Measurements from ENCODE around the gene EVI5L. TPM values are rescaled to one million over a fixed set of nuclear protein-coding genes. Genes with fewer than 3 reads are reported as not detected.

Gene EVI5L
- total and polyA plus RNA-seq, 2 of the 8 experiments (the other 6 are each of a cell fraction or from before 2014, with no cell fraction given) = 7.2 to 11.0 TPM

- H3K4ac ChIP-seq (replicated peaks; ENCODE audit: insufficient read length, low read depth, low read length) = no peak overlapping the region
- 94% methylated on average over 25 of the region's 39 CpGs; no CpG with 5 or more reads in 1 of the 2 experiments for WGBS, 2 experiments (ENCODE audit: extremely low coverage in 1 of 2, insufficient coverage in 1 of 2, insufficient read length in 1 of 2, insufficient replicate concordance in 2 of 2, low coverage in 1 of 2, low lambda C conversion rate in 2 of 2, missing lambda C conversion rate in 1 of 2)
- H4K20me1 ChIP-seq (replicated peaks in 1 of 2; ENCODE audit: control insufficient read depth in 1 of 2, insufficient read depth in 2 of 2, low read length in 2 of 2) = peaks cover 5 to 17% of the 10 kb centered on the region in 2 experiments
- no peak overlapping the region for H3K4me2 ChIP-seq (ENCODE audit: insufficient read depth in 1 of 2, low read depth in 2 of 2, low read length in 2 of 2)
- no peak overlapping the region for H3K14ac ChIP-seq (ENCODE audit: insufficient read length)
- no peak overlapping the region for H3K18ac ChIP-seq (ENCODE audit: extremely low read depth, low read length)
- ChIA-PET POLR2A (ENCODE audit: partially characterized antibody) (interaction anchor here (1.4 to 2.3 kb wide), 4 partner anchors 9 to 44 kb away, joined by 3 to 8 read pairs (median 6); partner anchors contain the start of gene MAP2K7), CTCF (ENCODE audit: partially characterized antibody) (interaction anchor here (1.2 to 2.3 kb wide), 6 partner anchors 11 to 55 kb away, joined by 3 to 9 read pairs (median 3); no protein-coding TSS in a partner anchor)
- no peak overlapping the region for H2AFZ ChIP-seq (ENCODE audit: low read length)
- H3K4me3 ChIP-seq (ENCODE audit: extremely low read depth in 1 of 4, insufficient read depth in 2 of 4, low read depth in 3 of 4, low read length in 4 of 4) = no peak overlapping the region
- peaks cover 17 to 35% (median 29%) of the 10 kb centered on the region in 4 experiments; a peak in 6 of 7 replicates for H3K27me3 ChIP-seq (replicated peaks in 1 of 4; ENCODE audit: control insufficient read depth in 3 of 4, extremely low read depth in 1 of 4, insufficient read depth in 3 of 4, low read length in 3 of 4)
- H3K79me1 ChIP-seq (ENCODE audit: low read depth, low read length) = 0 out of 2 replicates have a peak, but pooled peaks cover 2% of the 10 kb centered on the region
- peaks cover 12% of the 10 kb centered on the region; the same call in 1 of the 2 replicates for H3K23me2 ChIP-seq (ENCODE audit: low read depth, low read length)
- no peak overlapping the region for H3K27ac ChIP-seq (ENCODE audit: low read depth, low read length)
- DNase-seq (ENCODE audit: low read depth in 1 of 2, low spot score in 2 of 2) (no peak), FAIRE-seq (no peak)
- H2AK5ac ChIP-seq (ENCODE audit: low read depth, low read length) = no peak overlapping the region
- H3K23ac ChIP-seq (ENCODE audit: insufficient read length) = no peak overlapping the region
- H3K9me3 ChIP-seq (ENCODE audit: insufficient read depth in 2 of 2, low read depth in 1 of 2, low read length in 1 of 2) = no peaks in the 10 kb centered on the region
- H4K91ac ChIP-seq (replicated peaks; ENCODE audit: insufficient read length, low read length) = no peak overlapping the region
- H2BK5ac ChIP-seq (ENCODE audit: low read depth, low read length) = no peak overlapping the region
- H2BK15ac ChIP-seq (ENCODE audit: low read length) = no peak overlapping the region
- H3K36me3 ChIP-seq (ENCODE audit: control insufficient read depth in 2 of 4, insufficient read depth in 4 of 4, low read length in 3 of 4) = peaks cover 5 to 30% (median 16%) of the 10 kb centered on the region in 4 experiments; a peak in 4 of 8 replicates
- H3K79me2 ChIP-seq (ENCODE audit: control insufficient read depth in 1 of 2, insufficient read depth in 2 of 2, low read length in 2 of 2) = no peaks in the 10 kb centered on the region
- H2BK120ac ChIP-seq (replicated peaks; ENCODE audit: low read depth, low read length) = no peak overlapping the region
- no peak overlapping the region for H3K56ac ChIP-seq (replicated peaks; ENCODE audit: insufficient read length, low read depth, low read length)
- H4K5ac ChIP-seq (ENCODE audit: insufficient read length, low read depth, low read length) = no peak overlapping the region
- H3K4me1 ChIP-seq (replicated peaks in 1 of 4; ENCODE audit: control insufficient read depth in 3 of 4, insufficient read depth in 4 of 4, low read length in 3 of 4) = peaks cover 0 to 8% (median 6%) of the 10 kb centered on the region in 4 experiments; a peak in 5 of 7 replicates
- no peak overlapping the region for H2BK12ac ChIP-seq (ENCODE audit: low read depth, low read length)
- H3K9ac ChIP-seq (replicated peaks in 1 of 4; ENCODE audit: extremely low read depth in 1 of 4, low read depth in 3 of 4, low read length in 3 of 4) = no peak overlapping the region; a peak in 1 of 7 replicates
- H4K8ac ChIP-seq (ENCODE audit: extremely low read depth, insufficient read depth, low read length) = peak overlapping the region; percentile 51; the same call in 1 of the 2 replicates
- H2BK20ac ChIP-seq (ENCODE audit: low read length) = no peak overlapping the region
- TF ChIP-seq CEBPB (IDR thresholded peaks at IDR 0.05; ENCODE audit: low read depth, low read length) (no peak), KDM5A (IDR thresholded peaks at IDR 0.05; ENCODE audit: low read length) (no peak), SAP30 (IDR thresholded peaks at IDR 0.05; ENCODE audit: insufficient read depth, insufficient replicate concordance, low read length) (no peak), SP1 (IDR thresholded peaks at IDR 0.05; ENCODE audit: low read depth, low read length) (no peak), GABPA (IDR thresholded peaks at IDR 0.05; ENCODE audit: borderline replicate concordance, insufficient read depth, low read length) (no peak), E2F6 (IDR thresholded peaks at IDR 0.05) (no peak), ZNF274 (IDR thresholded peaks at IDR 0.05; ENCODE audit: borderline replicate concordance, extremely low read depth, low read length) (no peak)
Measured at GRCh38 chr19:7912697-7913564, 82.9 kb downstream of the EVI5L start.
